Left cardiac atrium (tissue), 4 donors: ENCODE measurements around the gene MIS18A. TPM values are rescaled to one million over a fixed set of nuclear protein-coding genes. Genes with fewer than 3 reads are reported as not detected.
"Not testable (repeated sequence)": the region's sequence is repeated elsewhere in the genome, so short reads cannot be mapped to it uniquely, and the experiment has no call there.

Experiments used
- ATAC-seq, 2 donors: fragments of 200-7000 bp; cut with Tn5 transposase; one replicate each; pipeline ENCODE4 v1.9.1; 2020; ENCODE audit warnings: mild to moderate bottlenecking in 2 of 2, moderate library complexity in 2 of 2
- DNase-seq: peaks from one replicate; pipeline ENCODE4 v3.0.0-alpha.2; 2020
- intact Hi-C, 2 donors: fragments of 100-400 bp; cut with DNase I; formaldehyde crosslinking; loops; one replicate each; pipeline versions ENCODE4 v1.14.1 to v1.15.1; 2022 to 2023
- long read RNA-seq: library from polyadenylated mRNA; unstranded; transcript quantifications from one replicate; pipeline ENCODE4 v2.0.0, GENCODE V29; 2021
- total RNA-seq, 2 donors: library from RNA; stranded (reverse); fragmentation: NEBNext Ultra II Directional; extraction: Animal tissue kit (Norgen Biotek cat#: 25700); gene quantifications; one replicate each; pipeline ENCODE4 v1.2.1, GENCODE V29; 2021
- donor health status: DM: no; HTN: yes; CAD: no.
- donor health status: DM: no; HTN: yes; CAD: no; lungs with severe emphysema.
- donor health status: DM: yes; HTN: yes; CAD: no.
- donor health status: Dilated cardiomyopathy.

The MIS18A gene, protein sequence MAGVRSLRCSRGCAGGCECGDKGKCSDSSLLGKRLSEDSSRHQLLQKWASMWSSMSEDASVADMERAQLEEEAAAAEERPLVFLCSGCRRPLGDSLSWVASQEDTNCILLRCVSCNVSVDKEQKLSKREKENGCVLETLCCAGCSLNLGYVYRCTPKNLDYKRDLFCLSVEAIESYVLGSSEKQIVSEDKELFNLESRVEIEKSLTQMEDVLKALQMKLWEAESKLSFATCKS
- 1 to 10 TPM; 3.6 to 4.5 TPM for total RNA-seq
- long read RNA-seq, partial matches to known transcripts: 0 of 4 reads
- long read RNA-seq, other reads (novel, unspliced or antisense): 0 of 4 reads

- DNase-seq: peak; percentile 95
- intact Hi-C loops: no loop called here
- peak; percentile 97 to 98 for ATAC-seq
Measured at GRCh38 chr21:32278518-32279376, at the start of gene MIS18A. Gene MIS18A (minus strand): TSS chr21:32279049. CDS start chr21:32279014, 35 bp downstream.

DNA sequence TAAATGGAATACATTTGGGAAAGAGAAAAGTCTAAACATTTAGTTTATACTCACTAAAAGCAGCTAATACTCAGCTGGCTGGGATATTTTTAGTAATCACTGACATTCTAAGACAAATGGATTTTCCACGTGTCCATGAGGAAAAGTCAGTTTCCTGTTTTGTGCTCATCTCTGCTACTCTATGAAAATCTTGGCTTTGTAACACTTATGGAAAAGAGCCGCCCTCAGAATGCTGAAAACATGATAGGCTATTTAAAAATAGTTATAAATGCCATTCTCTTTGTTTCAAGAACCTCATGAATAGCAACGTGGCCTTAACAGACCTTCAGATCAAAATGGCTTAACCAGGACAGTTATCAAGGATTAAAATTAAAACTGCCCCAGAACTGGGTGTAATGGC is 49.7 kb upstream of the MIS18A start:
- intact Hi-C loops: no loop called here
- ATAC-seq (peak in 1 of 2 donors; percentile 50), DNase-seq (no peak)

- intact Hi-C loops: no loop called here
- DNase-seq (no peak), ATAC-seq (no peak)
Measured at GRCh38 chr21:32325706-32326105, 46.9 kb upstream of the MIS18A start.

DNA sequence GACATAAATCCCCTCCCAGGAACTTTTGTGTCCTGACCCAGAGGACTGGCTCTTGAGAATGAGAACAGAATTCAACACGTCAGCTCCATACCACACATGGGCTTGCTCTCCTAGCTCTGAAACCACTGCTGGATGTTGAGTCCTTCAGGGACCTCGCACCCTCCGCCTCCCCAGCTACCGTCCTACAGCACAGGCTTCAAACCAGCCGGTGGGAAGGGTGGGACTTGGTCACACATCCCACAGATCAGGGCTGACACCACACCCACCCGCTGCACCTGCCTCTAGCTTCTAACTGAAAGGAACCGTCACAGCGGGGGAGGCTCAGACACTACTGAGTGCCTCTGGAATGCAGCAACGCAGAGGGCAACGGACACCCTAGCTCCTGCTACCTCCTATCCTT is 43.8 kb upstream of the MIS18A start:
- DNase-seq (no peak), ATAC-seq (no peak)
- intact Hi-C loops: no loop called here

DNA sequence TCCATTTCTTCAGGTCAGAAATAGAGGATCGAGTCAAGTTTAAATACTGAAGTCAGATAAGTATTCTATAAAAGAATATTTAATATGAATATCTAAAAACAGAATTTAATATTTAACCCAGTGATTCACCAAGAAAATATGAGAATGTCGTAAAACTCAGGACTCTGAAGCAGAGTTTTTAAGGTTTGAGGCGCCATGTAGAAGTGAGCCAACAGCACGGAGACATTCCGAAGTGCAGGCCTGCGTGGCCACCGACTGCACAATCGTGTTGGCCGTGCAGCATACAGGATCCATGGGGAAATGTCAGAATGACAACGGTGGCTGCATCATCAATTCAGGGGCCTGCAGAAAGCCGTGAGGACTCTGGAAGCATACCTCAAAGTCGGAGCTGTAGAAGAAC is 43.3 kb upstream of the MIS18A start:
- no peak for DNase-seq
- intact Hi-C loops: no loop called here
- no peak for ATAC-seq

- intact Hi-C loops: no loop called here
- no peak for ATAC-seq
- no peak for DNase-seq
Measured at GRCh38 chr21:32321480-32321879, 42.6 kb upstream of the MIS18A start.

- intact Hi-C loops: no loop called here
- ATAC-seq (no peak), DNase-seq (no peak)
Measured at GRCh38 chr21:32320726-32321125, 41.9 kb upstream of the MIS18A start.

- intact Hi-C loops: no loop called here
- ATAC-seq (no peak), DNase-seq (no peak)
Measured at GRCh38 chr21:32320059-32320458, 41.2 kb upstream of the MIS18A start.

DNA sequence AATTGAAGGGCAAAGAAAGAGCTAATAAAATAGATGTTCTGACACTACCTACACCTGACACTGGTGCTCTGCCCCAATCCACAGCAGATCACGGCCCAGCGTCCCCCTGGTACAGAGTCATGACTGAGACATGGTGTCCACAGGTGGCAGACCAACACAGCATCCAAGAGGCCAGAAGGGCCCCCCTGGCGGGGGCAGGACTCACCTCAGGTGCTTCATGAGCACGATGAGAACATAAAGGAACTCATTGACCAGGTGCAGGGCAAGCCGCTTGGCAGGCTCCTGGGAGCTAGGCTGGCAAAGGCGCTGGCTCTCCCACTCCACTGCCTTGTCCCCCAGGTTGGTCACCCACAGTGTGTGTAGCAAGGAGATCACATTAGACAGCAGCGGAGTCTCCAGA is 40.2 kb upstream of the MIS18A start:
- intact Hi-C loops: no loop called here
- DNase-seq: no peak

DNA sequence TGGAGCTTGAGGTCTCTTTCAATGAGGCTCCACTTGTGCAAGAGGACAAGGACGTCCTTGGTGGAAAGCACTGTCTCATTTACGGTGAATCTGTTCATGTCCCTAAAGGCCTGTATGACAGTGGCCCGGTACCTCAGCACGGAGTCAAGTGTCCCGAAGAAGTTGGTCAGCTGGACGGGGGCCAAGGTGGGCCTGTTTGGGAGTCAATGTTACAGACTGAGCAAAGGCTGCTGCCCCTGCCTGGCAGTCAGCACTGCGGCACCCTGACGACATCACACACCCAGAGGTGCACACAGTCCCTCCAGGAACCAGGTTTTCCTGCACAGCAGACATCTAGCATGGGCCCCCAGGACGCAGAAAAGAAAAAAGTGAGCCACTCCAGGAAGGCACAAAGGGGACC is 38.9 kb upstream of the MIS18A start:
- ATAC-seq (no peak), DNase-seq (no peak)
- intact Hi-C loops: no loop called here

More for the DNA sequence above, 40.2 kb upstream of the MIS18A start:
- ATAC-seq: no peak

DNA sequence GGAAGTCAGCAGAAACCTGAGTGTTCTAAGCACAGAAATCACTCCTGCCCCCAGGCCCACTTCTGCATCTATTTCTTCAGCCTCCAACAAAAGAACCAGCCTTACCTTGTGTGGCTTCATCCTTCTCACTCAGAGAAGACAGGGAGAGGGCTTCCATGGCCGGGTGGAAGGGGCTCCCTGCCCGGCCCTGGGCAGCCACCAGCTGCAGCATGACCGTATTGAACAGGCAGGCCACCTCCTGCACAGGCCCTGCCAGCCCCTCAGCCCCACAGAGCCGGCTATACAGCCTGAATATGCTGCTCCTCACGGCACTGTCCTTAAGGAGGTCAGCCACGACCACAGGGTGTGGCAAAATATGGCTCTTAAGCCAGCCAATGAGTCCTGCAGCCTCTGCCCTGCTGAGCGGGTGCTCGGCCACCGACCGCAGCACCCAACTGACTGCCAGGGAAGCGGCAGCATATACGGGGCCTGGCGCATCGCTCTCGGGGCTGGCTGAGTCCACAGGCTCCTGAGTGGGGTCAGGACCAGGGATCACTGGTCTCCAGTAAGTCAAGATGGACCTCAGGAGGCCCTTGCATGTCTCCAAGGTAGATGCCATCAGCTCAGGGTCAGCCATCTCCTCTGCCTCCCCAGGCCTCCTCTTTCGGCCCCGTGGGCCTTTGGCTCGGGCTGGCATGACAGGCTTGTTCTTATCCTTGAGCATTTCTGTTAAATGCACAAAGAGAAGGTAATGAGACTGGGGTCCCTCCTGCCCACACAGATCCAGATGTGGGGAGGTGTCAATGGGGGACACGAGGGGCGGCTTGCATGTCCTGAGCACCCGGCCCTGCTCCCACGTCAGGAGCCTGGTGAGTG is 37.7 kb upstream of the MIS18A start:
- intact Hi-C loops: no loop called here
- DNase-seq (no peak), ATAC-seq (no peak)

- ATAC-seq (no peak), DNase-seq (no peak)
- intact Hi-C loops: no loop called here
Measured at GRCh38 chr21:32315511-32316281, 36.8 kb upstream of the MIS18A start.

- DNase-seq: no peak
- intact Hi-C loops: no loop called here
- ATAC-seq: no peak
Measured at GRCh38 chr21:32314806-32315205, 36.0 kb upstream of the MIS18A start.

DNA sequence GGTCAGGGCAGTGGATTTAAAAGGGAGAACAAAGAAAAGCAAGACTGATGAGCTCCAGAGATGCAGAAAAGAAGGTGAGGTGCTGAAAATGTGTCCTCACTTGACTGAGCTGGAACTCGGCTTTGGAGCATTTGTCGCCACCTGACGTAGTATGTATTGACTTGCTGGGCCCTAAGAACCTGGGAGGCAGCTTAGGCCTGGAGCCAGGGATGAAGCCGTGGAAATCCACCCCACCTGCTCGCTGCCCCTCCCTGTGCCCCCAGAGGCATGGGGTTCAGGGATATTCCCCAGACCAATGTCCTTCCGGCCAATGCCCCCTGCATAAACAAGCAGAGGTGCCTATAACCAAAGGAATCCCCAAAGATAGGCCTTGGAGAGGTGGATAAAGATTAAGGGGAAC is 34.1 kb upstream of the MIS18A start:
- DNase-seq (no peak), ATAC-seq (no peak)
- intact Hi-C loops: no loop called here

- DNase-seq (no peak), ATAC-seq (peak in 1 of 2 donors; percentile 20)
- intact Hi-C loops: no loop called here
Measured at GRCh38 chr21:32312326-32312725, 33.5 kb upstream of the MIS18A start.

- no peak for DNase-seq
Measured at GRCh38 chr21:32311621-32312020, 32.8 kb upstream of the MIS18A start.

GRCh38 chr21:32310976-32311375 is 32.1 kb upstream of the MIS18A start:
- ATAC-seq, DNase-seq, intact Hi-C loops: not testable (repeated sequence)

More at GRCh38 chr21:32311621-32312020, 32.8 kb upstream of the MIS18A start:
- ATAC-seq: no peak
- intact Hi-C loops: no loop called here

GRCh38 chr21:32309906-32310460 is 31.1 kb upstream of the MIS18A start:
- ATAC-seq (no peak), DNase-seq (no peak)
- intact Hi-C loops: no loop called here

DNA sequence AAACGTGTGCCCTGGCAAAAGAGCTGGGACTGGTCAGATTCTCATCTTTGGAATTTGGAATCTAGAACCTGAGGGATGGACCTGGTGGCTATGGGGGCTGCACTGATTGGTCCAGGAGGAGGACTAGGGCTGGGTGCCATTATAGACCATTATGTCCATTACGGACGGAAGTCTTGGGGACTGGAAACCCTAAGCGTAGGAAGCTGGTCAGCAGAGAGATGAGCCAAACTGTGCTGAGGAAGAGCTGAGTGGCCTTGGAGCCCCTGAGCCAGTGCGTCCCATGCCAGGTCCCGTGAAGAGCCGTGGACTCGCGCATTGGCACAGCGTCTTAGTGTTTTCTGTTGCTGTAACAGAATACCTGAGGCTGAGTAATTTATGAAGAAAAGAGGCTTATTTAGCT is 29.8 kb upstream of the MIS18A start:
- ATAC-seq (no peak), DNase-seq (no peak)
- intact Hi-C loops: no loop called here
